T-helper 22 cell (primary cell): Measurements from ENCODE around the gene RASGRP1.

Experiments used
- DNase-seq: peaks from one replicate; pipeline ENCODE4 v3.0.0-alpha.2; 2020; ENCODE audit warnings: low read depth

The RASGRP1 gene

DNA sequence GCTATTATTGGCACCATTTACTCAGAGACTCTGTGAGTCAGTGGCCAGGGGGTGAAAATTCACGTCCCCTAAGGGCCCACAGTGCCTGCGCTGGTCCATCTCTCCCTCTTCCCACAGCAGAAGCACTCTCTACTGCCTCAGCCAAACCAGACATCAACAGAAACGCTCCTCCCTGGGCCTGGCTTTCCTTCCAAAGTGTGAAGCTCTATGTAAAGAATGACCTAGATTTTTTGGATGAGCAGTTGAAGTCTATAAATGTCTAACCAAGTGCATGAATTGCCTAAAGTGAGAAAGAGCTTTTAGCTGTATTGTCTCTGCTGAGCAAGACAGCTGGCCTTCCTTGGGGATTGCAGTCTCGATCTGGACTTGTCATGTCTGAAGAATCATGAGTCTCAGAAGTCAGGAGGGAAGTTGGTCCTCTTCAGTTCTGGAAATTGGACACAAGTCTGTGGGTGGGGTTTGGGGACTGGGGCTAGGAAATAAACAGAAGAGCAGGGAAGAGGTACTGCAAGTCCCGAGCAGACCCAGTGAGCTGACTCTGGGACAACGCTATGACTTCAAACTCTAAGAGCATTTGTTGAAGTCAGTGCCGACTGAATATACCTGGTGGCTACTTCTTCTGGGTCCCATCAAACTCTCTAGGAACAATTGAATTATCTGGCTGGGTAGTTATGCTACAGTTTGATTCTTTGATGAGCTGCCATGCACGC lies 29.0 kb downstream of the RASGRP1 start:
- DNase-seq = no peak

DNA sequence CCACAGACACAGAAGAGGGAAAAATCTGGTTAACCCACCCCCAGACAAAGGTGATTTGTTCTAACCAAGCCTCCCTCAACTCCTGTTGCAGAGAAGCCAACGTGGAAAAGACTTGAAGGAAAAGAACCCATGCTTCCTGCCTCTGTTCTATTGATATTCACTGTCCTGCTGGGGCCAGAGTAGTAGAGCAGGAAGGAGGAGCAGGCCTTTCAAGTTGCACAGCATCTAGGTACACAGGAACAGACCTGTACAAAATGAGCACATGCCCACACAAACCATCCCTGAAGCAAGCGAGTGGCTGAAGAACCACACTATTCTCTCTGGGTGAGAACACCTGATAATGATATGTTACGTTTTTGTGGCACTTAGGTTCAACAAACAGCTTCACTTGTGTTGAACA lies 29.9 kb downstream of the RASGRP1 start:
- DNase-seq = no peak

DNA sequence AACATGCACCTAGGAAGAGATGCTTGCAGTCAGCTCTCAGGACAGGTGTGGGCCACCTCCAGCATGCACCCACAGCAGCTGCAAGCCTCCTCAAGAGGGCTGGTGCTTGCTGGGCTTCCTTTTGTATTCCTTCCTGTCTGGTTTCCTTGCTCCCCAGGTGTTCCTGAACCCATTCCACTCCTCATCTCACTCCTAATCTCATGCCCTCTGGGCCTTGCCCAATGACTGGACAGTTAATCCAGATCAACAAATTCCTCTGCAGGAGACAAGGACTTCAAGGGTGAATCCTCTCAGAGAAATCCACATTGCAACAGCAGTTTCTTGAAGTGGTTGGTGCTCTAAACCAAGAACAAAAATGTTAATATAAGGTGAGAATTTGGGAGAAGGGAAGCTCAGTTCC lies 30.7 kb downstream of the RASGRP1 start:
- no peak for DNase-seq

DNA sequence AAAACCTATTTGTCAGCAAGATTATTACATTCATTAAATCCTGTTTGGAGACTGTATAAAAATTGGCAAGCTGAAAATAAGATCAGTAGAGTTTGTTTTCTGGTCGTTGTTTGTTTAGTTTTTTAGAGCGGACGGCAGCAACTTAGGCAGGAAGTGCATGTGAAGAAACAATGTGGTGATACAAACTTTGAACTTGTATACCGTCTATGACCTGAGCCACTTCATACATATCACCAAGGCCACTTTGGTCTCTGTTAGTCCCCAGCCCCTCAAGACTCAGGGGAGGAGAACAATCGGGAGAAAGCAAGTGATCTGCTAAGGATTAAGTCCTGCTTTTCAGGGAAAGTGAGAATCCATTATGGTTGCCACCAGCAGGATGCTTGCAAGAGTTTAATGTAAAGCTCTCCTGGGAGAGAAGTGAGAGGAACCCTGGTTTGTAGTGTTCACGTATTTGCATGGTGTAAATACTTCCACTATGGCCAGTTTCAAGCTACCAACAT lies 31.1 kb downstream of the RASGRP1 start:
- DNase-seq = no peak

DNA sequence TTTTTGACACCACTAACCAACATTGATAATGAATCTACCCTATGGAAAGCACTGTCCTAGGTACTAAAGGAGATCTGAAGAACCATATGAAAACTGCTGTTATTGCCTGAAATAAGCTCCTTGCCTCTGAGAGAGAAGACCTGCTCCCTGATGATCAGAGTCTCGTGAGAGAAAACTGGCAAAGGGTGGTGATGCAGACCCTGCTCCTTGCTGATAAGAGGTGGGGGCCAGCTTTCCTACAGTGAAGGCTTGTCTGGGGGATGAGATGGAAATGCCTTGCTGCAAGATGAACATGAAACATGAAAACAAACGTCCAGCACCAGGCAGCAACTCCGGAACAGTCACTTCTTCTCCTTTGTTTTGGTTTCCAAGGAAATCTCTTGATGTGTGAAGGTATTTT lies 31.9 kb downstream of the RASGRP1 start:
- no peak for DNase-seq

DNA sequence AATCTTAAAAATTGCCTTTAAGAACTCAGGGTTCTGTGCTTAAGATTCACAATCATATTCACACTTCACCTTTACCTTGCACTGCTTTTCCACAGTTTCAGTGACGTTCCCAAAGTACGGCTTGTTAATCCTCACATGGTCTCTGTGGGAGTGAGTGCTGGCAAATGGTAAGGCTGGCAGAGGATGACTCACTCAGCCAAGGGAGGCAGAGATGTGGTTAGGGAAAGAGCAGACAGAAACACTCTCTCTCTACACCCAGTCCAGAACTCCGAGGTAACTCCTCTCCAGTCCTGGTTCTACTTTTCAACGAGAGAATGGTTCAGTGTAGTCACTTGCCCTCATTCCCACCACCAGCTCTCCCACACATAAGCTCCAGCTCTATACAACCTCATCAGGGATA lies 33.1 kb downstream of the RASGRP1 start:
- DNase-seq = no peak

DNA sequence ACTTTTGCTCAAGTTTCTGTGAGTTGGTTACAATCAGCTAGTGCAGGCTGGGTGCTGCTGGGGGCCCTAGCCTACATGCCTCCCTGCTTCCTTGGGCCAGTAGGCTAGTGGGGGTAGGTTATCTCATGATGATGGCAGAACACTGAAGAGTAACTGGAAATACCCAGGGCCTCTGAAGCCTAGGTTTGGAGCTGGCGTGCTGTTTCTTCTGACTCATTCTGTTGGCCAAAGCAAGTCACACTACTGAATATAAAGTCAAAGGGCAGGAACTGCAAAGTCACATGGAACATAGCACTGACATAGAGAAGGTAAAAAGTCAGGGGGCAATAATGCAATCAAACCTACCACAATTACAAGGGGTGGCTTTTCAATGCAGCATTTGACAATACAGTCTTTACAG lies 34.5 kb downstream of the RASGRP1 start:
- DNase-seq = no peak

DNA sequence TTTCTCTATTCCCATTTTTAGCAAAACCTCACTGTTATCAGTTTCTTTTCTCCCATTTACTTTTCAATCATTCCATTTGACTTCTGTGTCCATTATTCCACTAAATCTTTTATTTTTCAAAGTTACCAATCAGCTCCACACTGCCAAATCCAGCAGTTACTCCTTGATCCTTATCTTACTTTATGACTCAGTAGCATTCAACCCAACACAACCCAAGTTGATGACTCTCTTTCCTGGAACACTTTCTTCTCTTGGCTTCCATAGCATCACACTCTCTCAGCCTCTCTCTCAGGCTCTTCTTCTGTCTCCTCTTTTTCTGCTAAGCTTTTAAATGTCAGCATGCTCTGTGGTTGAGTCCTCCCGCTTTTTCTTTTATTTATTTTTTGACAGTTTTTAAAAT lies 36.3 kb downstream of the RASGRP1 start:
- DNase-seq = no peak

DNA sequence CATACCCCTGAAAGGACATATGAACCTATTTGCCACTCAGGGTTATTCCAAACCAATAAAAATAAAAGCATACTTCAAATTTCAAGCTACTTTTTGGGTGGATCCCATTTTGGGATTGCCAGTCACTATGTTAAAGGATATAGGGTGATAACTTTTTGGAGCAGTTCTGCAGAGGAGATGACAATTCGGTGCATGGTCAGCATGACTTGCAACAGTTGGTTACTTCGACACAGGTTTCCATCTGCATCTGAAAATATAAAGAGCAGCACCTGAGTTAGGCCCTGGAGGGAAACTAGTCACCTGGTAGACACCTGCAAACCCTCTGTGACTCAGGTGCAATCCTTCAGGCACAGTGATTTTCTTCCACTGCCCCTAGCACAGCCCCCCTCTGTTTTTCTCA lies 38.5 kb downstream of the RASGRP1 start:
- no peak for DNase-seq

DNA sequence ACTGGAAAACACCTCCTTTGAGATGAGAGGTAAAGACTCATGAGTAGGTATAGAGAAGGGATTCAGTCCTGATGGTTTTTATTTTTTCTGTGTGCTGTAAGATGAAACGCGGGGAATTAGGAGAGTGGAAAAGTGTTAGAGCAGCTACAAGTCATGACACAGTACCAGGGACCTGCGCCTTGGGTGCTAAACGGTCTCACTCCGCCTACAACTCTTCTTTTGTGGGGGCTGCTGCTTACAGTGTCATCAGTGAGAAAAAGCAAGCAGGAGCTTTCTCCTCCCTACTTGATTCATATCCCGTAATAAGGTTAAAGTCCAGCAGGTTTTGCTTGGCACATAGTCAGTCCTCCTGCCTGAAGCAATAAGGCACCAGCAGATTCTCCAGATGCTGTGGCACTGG lies 39.1 kb downstream of the RASGRP1 start:
- no peak for DNase-seq

DNA sequence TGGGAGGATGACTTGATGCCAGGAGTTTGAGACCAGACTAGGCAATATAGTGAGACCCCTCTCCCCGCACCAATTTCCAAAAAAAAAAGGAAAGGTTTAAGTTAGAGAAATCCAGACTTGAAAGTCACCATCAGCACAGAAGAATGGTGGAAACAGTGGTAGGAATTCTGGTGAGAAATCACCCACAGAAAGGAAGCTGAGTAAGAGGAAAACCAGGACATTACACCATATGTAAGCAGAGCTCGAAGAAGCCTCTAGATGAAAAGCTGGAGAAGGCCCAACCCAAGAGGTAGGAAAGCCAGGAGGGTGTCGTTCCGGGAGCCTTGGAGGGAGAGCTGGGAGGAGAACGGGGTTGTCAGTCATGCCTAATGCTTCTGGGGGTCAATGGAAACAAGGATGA lies 40.5 kb downstream of the RASGRP1 start:
- DNase-seq = no peak

DNA sequence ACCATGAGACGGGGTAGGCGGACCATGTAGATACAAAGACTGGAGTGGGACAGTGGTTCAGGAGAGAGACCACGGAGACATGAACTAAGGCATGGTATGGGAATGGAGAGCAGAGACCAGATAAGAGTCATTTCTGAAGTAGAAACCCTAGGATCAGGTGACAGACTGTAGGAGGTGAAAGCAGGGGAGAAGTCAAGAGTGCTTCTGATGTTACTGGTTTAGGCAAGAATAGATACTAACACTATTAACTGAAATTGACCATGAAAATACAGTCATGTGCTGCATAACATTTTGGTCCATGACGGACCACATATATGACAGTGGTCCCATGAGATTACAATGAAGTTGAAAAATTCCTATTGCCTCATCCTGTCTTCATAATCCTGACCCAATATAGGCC lies 41.7 kb downstream of the RASGRP1 start:
- DNase-seq = no peak

DNA sequence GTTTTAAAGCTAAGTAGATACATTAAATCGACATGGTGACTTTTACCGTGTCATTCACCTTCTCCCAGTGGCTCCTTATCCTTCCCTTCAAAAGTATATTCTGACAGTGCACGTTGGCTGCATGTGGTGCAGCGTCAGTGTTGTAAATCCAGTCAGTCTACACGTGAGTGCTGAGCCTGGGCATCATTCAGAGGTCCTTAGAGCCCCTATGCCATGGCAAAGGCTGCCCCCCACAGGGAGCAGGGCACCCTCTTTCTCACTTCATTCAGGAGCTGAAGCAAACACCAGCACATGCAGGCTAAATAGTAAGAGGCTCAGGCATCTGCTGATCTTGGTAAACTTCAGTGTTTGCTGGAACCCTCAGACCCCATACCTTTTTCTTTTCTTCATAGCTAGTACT lies 43.3 kb downstream of the RASGRP1 start:
- no peak for DNase-seq

DNA sequence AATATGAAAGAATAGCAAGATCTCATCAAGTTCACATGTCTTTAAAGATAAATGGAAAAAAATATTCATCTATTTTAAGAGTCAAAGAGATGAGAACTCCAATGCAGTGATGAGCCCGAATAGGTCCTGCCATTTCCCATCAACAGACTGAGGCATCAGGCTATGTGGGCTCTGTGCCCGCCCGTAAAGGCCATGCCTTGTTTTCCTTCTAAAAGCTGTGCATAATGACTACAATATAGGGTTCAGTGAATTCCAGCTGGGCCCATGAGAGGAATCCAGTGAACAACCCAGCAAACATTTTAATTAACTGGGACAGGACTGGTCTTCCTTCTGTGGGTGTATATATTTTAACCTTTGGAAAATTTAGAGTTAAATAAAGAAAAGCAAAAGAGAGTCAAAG lies 44.6 kb downstream of the RASGRP1 start:
- DNase-seq = no peak

DNA sequence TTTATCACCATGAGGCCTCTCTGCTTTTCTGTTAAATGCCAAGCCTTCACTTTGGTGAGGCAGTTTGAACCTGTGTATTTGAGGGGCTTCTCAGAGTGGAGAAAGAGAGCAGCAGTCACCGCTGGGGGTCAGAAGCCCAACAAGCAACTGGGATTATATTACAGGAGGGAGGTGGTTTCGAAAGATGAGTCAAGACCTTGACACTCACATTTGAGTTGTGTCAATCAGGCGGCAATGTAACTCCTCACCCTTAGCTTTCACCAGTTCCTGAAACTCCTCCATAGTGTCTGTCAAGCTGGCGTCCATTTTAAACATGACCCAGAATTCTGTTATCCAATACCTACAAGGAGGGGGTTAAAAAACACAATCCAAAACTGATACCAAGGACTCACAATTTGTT lies 46.5 kb downstream of the RASGRP1 start:
- DNase-seq = no peak

DNA sequence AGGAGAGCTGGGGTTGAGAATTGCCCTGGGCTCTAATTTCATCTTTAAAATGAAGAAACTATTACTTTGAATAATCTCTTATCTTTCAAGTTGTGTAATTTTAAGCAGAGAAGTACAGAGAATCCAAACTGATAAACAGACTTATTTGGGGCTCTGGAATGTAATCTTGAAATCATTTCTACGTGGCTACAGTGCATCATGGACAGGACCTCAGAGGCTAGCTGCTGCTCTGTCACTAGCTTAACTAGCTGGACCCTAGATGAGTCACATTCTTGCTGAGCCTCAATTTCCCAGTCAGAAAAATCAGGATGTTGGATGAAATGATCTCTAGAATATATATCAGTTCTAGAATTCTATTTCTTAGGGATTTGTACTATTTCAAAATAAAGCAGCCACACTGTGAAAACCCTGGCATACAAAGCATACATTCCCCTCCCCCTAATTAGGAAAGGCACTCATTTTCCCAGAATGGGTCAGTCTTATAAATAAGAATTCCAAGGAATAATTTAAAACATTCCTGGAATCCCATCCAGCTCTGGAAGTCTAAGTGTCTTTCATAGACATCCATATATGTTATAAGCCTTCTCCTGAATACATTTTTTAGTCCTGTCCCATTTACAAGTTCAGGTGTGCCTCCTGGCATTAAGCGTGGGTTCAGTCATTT lies 47.2 kb downstream of the RASGRP1 start:
- no peak for DNase-seq

DNA sequence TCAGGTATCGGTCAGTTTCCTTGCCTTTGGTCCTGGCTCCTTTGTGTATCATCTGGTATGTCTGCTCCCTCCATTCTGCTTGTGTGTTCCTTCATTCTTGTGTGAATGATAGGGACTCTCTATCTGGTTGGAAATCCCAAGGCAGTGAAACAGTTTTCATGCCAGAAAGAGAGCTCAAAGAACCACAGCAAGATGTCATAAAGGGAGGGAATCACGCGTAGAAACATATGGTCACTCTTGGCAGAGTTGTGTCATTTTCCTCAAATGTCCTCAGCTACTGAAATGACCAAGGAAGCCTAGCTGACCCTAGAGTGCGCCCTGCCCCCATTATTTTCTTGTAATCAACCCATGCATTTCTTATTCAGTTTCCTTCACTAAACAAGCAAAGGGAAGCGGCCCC lies 48.0 kb downstream of the RASGRP1 start:
- DNase-seq = no peak

DNA sequence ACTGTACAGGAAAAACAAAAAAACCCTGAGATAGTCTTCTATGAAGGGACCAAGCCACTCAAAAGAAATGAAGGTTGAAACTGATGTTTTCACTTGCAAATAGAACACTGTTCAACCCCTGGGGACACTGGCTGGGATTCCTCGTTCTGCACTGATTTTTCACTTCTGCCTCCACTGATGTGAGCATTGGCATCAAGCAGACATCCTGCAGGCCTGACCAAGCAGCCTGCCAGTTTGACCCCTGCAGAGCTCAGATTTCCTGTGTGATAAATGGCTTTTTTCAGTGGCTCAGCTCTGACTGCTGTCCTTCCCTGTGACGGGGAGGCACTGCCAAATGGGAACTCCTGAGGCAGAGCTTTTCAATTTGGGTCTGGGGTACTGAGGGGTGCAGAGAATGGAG lies 50.0 kb downstream of the RASGRP1 start:
- no peak for DNase-seq

DNA sequence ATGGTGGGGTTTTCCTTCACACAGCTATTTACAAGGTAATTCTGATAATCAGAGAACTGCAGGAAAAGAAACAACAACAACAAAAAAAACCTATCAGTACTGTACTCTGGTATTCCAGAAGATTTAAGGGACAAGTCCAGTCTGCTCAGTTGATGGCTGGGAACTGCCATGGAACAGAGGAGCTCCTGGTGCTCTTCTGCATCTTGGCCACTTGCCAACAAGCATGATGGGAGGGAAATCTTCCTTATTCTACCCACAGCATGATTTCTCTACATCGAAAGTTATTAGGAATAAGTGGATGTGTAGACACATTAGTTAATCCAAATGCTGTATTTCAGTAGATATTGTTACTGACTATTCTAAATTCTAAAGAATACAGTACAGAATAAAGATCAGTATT lies 51.7 kb downstream of the RASGRP1 start:
- no peak for DNase-seq

DNA sequence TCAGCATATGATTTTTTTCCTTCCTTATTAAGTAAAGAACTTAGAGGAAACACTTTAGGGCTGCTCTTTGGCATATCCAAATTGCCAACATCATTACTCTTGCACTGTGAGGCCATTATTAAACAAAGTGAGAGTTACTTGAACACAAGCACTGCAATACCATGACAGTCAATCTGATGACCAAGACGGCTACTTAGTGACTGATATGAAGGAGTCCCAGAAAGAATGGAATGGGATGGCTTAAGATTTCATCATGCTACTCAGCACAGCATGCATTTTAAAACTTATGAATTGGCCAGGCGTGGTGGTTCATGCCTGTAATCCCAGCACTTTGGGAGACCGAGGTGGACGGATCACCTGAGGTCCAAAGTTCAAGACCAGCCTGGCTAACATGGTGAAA lies 55.5 kb downstream of the RASGRP1 start:
- no peak for DNase-seq

DNA sequence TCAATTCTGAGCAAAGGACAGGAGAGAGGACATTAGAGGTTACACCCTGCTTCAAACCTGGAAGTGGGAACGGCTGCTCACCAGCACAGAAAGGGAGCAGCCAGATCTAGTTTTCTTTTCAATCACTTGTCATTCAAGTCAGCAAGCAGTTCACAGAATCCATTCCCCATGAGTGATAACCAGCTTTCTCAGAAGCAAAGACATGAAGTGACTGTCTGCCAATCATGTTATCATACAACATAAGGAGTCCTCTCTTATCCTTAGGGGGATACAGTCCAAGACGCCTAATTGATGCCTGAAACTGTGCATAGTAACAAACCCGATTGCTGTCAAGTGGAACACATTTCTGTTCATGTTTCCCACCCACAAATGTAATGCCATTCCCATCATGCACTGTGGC lies 56.0 kb downstream of the RASGRP1 start:
- DNase-seq = no peak

DNA sequence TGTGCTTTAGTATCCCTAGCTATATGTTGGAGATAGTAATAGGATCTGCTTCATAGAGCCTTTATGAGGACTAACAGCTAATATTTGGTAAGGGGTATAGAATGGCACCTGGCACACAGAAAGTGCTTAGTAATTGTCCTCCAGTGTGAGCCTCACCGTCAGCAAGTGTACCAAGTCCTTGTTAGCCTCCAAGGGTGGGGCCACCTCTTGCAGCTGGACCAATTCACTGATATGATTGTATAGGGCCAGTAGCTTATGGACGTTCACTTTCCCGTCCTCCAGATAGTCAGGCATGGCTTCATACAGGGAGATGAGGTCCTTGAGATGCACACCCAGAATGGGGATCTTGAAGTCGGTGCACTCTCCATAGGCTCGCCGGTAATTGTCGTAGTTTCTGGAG lies 57.0 kb downstream of the RASGRP1 start:
- no peak for DNase-seq

DNA sequence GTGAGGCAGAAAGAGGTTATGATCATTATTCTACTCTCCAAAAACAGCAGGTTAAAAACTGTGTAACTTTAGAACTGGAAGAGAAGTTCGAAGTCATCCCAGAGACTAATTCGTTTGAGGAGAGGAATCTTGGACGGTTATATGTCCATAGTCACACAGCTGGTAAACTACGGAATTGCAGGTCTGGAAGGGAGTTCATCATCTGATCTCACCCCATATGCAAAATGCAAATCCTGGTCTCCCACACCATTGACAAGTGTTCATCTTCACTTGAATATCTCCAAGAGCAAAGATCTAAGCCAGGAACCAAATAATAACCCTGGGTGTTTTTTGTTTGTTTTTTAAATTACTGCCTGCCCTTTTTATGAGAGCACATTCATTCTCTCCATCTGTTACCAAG lies 57.6 kb downstream of the RASGRP1 start:
- no peak for DNase-seq
